HG02973 (cell line): Measurements from ENCODE around the gene EPS8L1.
A peak's percentile ranks its signal among the peaks of the same experiment; 100 is the strongest.
"Not testable (repeated sequence)": the region's sequence is repeated elsewhere in the genome, so short reads cannot be mapped to it uniquely, and the experiment has no call there.

Experiments
- ATAC-seq: cut with Tn5 transposase; IDR thresholded peaks from one replicate; pipeline ENCODE4 v1.9.1; 2021; ENCODE audit warnings: moderate library complexity; ENCODE audit not compliant: unreplicated experiment

EPS8L1 gene

DNA sequence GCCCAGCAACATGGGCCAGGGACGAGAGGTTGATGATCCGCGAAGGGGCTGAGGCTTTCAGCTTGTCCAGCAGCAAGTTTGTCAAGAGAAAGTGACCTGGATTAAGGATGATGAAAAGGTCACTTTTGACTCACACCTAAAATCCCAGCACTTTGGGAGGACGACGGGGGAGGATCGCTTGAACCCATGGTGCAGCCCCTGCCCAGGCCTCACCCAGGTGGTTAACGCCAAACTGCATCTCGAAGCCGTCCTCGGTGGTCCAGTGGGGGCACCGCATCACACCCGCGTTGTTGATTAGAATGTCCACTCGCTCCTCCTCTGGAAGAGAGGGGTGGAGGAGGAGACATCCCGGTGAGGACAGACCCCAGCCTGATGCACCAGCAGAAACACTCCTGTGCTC is 27.2 kb upstream of the EPS8L1 start:
- ATAC-seq = no peak

DNA sequence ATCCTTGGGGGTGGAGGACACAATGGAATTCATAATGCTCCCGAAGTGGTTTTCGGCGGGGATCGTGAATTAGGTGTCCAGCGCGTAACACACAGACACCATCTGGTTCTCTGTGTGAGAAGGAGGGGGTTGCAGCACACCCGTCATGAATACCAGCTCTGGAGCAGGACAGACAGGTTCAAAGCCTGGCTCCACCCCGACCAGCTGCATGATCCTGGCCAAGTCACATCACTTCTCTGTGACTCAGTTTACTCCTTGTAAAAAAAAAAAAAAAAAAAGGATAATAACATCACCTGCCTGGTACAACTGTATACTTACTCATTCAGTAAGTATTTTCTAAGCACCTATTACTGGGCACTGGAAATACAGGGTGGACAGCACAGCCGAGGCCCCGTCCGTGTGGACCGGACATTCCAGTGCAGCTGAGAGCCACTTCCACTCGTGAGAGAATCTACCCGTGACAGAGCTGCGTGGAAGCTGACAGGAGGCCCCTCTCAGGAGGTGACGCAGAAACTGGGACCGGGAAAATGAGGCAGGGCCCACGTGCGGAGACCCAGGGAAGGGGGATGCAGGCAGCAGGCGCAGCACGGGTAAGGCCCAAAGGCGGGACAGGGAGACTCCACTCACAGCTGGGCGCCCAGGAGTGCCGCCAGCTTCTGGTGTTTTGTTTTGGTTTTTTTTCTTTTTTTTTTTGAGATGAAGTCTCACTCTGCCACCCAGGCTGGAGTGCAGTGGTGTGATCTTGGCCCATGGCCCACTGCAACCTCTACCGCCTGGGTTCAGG is 24.7 kb upstream of the EPS8L1 start:
- no peak for ATAC-seq

DNA sequence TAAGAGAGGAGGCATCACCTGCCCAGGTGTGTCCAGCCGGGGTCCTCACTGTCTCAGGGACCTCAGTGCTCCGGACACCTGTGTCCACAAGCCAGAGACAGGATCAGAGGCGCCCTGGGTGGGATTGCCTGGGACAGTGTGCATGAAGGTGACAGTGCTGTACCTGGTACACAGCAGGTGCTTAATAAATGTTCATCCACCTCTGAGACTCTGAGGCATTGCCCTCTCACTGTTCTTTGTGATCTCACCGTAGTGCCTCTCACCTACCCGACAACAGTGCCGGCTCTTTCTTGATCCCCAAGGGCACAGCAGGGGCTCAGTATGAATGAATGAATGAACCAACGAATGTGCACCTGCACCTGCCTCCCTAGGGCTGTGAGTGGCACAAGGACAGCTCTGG is 21.9 kb upstream of the EPS8L1 start:
- ATAC-seq = no peak

DNA sequence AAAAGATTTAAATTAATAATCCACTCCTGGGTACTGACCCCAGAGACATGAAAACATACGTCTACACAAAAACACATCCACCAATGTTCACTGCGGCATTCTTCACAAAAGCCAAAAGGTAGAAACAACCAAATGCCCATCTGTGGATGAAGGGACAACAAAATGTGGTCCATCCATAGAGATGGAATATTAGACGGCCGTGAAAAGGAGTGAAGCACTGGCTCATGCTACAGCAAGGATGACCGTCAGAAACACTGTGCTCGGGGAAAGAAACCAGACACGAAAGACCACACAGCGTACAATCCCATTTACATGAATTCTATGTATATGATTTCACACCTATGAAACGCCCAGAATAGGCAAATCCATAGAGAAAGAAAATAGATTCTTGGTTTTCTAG is 18.8 kb upstream of the EPS8L1 start:
- ATAC-seq = no peak

DNA sequence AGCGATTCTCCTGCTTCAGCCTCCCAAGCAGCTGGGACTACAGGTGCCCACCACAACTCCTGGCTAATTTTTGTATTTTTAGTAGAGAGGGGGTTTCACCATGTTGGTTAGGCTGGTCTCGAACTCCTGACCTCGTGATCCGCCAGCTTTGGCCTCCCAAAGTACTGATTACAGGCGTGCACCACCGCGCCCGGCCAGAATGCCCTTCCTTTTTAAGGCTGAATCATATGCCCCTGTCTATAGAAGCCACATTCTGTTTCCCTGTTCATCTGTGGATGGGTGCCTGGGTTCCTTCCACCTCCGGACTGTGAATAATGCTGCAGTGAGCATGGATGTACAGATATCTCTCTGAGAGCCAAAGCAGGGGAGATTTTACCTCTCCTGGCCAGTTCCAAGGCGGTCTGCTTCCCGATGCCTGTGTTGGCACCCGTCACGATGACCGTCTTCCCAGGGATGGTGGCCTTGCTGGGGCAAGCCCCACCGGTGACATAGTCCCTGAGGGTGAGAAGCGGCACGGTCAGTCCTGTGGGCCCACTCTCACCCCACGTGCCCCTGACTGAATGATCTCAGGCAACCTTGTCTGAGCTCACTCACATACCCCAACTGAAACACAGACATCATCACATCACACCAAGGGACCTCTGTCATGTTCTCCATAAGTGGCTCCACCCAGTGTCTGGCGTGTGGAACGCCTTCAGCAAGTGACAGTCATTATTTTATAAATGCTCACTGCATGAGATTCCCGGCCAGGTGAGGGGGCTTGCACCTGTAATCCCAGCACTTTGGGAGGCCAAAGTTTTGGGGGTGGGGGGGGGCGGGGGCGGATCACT is 16.7 kb upstream of the EPS8L1 start:
- ATAC-seq = no peak

DNA sequence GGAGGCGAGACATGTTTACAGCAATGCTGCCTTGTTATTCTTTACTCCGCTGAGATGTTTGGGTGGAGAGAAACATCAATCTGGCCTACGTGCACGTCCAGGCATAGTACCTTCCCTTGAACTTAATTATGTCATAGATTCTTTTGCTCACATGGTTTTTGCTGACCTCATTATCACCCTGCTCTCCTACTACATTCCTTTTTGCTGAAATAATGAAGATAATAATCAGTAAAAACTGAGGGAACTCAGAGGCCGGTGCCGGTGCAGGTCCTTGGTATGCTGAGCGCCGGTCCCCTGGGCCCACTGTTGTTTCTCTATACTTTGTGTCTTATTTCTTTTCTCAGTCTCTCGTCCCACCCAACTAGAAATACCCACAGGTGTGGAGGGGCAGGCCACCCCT is 15.4 kb upstream of the EPS8L1 start:
- not testable (repeated sequence) for ATAC-seq

DNA sequence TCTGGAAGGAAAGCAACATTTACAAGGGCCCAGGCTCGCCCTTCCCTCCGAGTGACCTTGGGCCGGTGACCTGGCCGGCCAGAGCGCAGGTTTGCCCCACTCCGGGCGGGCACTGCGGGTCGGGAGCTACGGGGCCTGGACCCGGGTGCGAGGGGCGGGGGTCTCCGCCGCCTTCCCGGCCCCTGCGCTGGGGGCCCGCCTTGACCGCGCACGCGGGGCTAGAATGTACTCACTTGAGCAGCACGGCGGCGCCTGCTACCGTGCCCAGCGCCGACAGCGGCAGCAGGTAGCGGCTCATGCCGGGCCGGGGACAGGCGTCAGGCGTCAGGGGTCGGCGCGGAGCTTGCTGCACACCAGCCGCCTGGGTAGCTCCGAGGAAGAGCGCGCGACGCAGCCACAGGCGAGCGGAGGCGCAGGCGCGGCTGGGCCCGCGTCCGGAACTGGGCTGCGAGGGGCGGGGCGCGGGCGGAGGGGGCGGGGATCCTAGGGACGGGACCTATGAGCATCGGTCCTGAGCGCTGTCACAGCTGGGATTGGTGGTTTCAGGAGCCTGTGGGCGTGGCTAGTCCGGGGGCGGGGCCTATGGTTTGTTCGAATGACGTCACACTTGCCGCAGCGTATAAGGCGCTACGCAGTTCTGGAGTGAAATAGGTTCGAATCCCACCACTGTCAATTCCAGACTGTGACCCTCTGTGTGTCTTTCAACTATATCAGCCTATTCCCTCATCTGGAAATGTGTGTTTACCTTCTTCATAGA is 12.8 kb upstream of the EPS8L1 start, which contains the start of gene RDH13:
Gene RDH13, minus strand, starts transcription at position 414 of the 757 bp plus-strand sequence. Its CDS starts 116 bp downstream, at position 298.
- peak; percentile 77 for ATAC-seq

DNA sequence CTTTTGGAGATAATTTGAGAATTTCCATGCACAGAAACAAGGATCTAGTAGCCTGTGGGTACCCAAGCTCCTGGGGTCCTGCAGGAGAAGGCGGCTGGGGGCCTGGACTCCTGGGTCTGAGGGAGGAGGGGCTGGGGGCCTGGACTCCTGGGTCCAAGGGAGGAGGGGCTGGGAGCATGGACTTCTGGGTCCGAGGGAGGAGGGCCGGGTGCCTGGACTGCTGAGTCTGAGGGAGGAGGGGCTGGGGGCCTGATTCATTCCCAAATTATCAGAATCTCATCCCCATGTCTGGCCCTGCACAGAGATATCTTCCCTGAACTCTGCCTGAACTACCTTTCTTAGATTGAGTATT is 12.2 kb upstream of the EPS8L1 start:
- no peak for ATAC-seq

DNA sequence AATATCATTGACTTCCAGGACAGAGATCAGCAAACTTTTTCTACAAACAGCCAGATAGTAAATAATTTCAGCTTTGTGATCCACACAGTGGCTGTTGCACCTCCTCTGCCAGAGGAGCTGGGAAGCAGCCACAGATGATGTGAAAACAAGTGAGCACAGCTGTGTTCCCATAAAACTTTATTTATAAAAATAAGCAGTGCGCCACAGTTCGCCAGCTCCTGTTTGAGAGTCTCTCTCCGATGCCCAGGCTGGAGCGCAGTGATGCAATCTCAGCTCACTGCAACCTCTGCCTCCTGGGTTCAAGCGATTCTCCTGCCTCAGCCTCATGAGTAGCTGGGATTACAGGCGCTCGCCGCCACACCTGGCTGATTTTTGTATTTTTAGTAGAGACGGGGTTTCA is 10.2 kb upstream of the EPS8L1 start:
- ATAC-seq = not testable (repeated sequence)

DNA sequence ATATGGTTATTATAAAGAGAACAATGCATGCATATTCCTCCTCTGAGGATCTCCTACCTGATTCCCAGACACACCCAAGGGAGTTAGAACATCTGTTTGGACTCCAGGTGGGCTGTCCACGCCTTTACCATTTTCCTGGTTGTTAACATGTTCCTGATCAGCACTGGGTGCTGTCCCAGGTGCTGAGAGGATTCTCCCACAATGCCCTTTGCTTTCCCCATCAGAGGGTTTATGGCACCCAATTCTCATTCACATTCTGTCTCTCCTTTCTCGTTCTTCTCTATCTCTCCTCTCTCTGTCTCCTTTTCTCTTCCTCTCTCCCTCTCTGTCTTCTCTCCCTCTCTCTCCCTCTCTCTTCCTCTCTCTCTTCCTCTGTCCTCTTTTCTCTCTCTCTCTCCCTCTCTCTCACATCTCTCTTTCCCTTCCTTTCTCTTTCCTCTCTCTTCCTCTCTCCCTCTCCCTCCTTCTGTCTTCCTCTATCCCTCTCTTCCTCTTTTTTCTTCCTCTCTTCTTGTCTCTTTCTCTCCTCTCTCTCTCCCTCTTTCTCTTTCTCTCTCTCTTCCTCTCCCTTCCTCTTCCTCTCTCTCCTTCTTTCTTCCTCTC is 9.5 kb upstream of the EPS8L1 start:
- no peak for ATAC-seq

DNA sequence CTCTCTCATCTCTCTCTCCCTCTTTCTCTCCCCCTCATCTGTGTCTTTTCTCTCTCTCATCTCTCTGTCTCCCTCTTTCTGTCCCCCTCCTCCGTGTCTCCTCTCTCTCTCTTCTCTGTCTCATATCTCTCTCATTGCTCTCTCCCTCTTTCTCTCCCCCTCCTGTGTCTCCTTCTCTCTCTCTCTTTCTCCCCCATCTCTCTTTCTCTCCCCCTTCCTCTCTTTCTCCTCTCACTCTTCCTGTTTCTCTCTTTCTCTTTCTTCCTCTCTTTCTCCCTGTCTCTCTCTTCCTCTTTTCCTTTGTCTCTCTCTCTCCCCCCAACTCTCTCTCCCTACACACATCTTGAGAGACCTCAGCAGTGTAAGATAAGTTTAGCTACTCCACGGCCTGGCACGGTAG is 7.8 kb upstream of the EPS8L1 start:
- no peak for ATAC-seq

DNA sequence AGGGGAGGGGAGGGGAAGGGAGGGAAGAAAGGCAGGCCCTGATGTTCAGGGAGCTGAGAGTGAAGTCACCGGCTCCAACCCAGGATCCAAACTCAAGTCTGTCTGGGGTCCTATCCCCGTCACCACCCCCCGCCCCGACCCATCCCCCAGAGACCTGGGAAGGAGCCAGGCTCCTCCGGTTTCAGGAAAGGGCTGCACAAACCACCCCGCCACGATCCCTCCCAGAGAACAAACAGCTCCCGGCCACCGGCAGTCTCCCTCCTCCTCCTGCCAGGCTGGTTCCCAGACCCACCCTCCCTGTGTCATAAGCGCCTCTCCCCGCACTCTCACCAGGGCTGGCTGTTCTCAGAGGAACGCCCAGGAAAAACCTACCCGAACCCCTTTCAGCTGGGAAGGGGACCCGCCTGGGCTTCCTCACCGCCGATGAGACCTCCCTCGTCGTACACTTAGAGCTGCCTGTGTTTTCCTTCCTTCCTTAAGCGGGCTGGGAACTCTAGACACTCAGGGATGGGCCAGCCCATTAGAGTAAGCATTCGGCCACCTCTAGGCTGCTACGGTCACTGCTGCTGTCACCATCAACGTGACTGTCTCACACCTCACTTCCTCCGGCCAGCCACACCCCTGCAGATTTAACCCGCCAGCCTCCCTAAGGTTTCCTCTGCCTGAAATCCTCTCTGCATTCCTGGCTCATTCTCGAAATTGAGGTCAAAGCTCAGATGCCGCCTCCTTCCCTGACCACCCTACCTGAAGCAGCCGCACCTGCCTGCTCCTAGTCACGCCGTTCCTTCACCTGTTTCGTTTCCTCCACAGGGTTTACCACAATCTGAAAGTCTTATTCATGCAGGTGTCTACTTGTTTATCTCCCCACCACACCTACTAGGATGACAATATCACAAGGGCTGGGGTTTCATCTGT is 6.5 kb upstream of the EPS8L1 start:
- no peak for ATAC-seq

DNA sequence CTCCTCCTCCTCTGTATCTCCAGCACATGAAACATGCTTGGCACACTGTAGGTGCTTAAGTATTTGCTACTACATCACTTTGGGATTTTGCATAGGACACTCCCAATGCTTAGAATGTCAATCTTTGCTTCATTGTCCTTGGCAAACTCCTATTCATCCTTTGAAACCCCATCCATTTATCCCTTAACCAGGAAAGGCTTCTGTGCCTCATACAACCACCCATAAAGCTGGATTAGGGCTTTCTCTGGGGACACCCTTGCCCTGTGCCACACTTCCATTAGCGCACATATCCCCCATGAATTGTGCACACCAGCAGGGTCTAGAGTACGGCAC is 5.8 kb upstream of the EPS8L1 start:
- ATAC-seq = no peak

DNA sequence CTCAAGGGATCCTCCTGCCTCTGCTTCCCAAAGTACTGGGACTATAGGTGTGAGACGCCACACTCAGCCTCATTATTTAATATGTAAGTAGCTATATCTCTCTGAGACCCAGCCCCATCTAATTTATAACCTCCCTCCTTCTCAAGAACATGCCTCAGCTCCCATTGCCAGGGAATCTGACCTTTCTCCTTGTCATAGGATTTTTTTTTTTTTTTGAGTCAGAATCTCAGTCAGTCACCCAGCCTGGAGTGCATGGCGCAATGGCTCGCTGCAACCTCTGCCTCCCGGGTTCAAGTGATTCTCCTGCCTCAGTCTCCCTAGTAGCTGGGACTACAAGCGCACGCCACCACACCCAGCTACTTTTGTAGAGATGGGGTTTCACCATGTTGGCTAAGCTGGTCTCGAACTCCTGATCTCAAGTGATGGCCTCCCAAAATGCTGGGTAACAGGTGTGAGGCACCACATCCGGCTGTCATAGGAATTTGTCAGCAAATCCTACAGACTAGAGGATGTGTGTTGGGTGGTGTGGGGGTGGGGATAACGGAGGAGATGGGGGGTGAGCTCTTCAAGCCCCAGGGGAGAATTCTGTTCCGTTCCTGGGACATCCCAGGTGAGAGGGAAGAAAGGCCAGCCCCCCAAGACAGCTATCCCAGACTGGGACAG is 5.1 kb upstream of the EPS8L1 start:
- no peak for ATAC-seq

DNA sequence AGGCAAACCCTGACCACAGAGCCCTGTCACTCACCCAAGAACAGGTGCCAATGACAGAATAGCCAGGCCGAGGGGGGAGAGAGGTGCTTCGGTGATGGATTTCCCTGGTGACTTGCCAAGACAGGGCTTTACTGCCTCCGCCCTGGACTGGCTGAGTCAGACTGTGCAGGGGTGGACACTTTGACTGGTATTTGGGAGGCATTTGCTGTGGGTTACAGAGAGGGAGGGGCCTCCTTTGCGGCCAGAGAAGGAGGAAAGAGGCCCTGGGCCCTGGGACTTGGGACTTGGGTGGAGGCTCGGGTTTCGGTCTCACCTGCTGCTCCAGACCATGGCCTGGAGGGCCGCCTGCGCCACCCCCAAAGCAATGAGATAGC is 4.6 kb upstream of the EPS8L1 start:
- no peak for ATAC-seq

DNA sequence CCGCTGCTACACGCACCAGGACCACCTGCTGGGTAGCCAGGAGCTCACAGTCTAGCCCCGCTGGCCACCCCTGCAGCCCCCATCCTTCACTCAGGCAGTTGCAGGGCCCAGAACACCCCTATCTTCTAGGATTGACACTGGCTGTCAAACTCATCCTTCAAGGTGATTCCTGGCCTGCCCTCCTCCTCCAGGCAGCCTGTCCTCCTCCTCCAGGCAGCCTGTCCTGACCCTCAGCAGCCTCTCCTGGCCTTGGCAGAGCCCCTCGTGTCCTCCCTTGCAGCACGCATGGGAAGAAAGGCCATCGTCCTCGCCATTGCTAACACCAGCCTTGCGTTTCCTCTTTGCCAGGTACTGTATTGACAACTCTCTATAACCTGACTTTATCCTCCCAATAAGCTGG is 3.8 kb upstream of the EPS8L1 start:
- no peak for ATAC-seq

DNA sequence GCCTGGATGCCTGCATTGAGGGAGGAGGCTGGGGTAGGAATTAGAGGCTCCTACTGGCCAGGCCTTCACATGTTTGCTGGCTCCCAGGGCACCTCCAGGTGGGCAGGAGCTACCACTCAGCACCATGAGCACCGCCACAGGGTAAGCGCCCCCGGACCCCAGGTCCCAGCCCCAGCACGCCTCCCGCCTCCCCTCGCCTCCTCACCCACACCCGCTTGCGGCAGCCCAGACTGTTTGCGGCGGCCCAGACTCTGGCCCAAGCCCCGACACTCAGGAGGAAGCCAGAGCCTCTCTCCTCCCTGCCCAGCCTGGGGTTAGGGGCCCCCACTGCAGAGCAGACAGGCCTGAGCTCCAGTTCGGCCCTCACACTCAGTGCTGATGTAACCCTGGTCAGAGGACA is 652 bp downstream of the EPS8L1 start:
- ATAC-seq = no peak

DNA sequence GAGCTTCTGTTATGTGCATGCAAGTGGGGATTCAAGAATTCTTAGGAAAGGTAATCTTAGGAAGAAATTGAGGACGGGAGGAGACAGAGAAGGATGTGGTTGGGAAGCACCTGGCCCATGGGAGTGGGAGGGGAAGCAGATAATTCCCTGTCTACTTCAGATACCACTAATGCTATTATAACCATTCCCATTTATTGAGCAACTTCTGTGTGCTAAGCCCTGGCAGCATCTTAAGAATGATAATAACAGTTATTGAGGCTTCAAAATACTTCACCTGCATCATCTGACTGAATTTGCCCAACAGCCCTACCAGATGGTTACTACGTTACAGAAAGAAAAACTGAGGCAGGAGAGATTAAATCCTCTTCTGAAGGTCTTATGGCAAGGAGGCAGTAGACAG is 1.4 kb downstream of the EPS8L1 start:
- ATAC-seq = no peak

DNA sequence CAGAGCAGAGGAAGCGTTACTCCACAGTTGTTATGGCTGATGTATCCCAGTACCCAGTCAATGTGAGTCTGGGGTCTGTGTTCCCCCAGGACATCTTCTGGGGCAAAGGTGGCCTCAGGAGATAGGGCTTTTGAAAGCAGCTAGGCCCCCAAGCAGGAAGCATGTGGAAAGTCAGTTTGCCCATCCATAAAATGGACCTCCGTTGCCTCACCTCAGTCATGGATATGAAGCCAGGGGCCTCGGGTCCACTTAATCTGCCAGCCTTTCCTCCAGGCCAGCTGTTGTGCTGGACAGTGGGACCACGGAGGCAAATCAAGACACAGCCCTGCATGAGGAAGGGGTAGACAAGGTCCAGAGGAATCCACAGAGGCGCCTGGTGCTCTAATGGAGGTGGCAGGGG is 3.3 kb downstream of the EPS8L1 start:
- ATAC-seq = no peak
